ENCODE measurements around the gene OSBPL7. TPM values are rescaled to one million over a fixed set of nuclear protein-coding genes. Genes with fewer than 3 reads are reported as not detected.

OSBPL7 gene
- total and polyA plus RNA-seq, 2 donors (not counting 3 experiments of a cell fraction or from before 2014, with no cell fraction given) = 16.2 to 29.1 TPM

GRCh38 chr17:47840001-47840741 lies 18.6 kb upstream of the OSBPL7 start:
- no peak overlapping the region for H3K27ac ChIP-seq (ENCODE audit: insufficient read depth, low read depth, low read length)
- CTCF ChIA-PET = interaction anchor here (0.6 to 5.3 kb wide), 10 partner anchors 9 to 178 kb away, joined by 4 to 162 read pairs (median 10); partner anchors contain the start of genes LRRC46, MRPL10, SP2 and SP6

More at GRCh38 chr17:47840001-47840741, 18.6 kb upstream of the OSBPL7 start:
- POLR2A ChIA-PET = interaction anchor here (0.6 to 1.0 kb wide), 2 partner anchors 9 to 56 kb away, joined by 3 to 5 read pairs; partner anchors contain the start of genes LRRC46, MRPL10 and SP2
- Histone ChIP-seq H3K9ac (replicated peaks; ENCODE audit: extremely low read depth, insufficient read depth, low read length) (no peak overlapping the region), H3K4me1 (ENCODE audit: control insufficient read depth, extremely low read depth, insufficient read depth, low read length) (peaks cover 8% of the 10 kb centered on the region), H3K36me3 (ENCODE audit: control insufficient read depth in 2 of 2, extremely low read depth in 1 of 2, insufficient read depth in 2 of 2, low read length in 2 of 2) (peaks cover 0 to 4% of the 10 kb centered on the region in 2 experiments), H3K79me2 (ENCODE audit: control insufficient read depth, insufficient read depth, low read length) (no peaks in the 10 kb centered on the region), H3K4me2 (ENCODE audit: insufficient read depth, low read length) (peak overlapping the region; percentile 45), H3K9me1 (replicated peaks; ENCODE audit: control insufficient read depth, extremely low read depth, insufficient read depth, low read length) (no peaks in the 10 kb centered on the region), H2AFZ (ENCODE audit: low read depth, low read length) (peak overlapping the region; percentile 95), H4K20me1 (replicated peaks; ENCODE audit: control insufficient read depth, extremely low read depth, insufficient read depth, low read length) (no peaks in the 10 kb centered on the region), H3K27me3 (ENCODE audit: control insufficient read depth in 2 of 2, insufficient read depth in 2 of 2, low read length in 2 of 2) (no peaks in the 10 kb centered on the region), H3K9me3 (replicated peaks; ENCODE audit: control insufficient read depth, insufficient read depth, low read length) (no peaks in the 10 kb centered on the region), H3K4me3 (replicated peaks in 1 of 3; ENCODE audit: insufficient read depth in 1 of 3, low read depth in 1 of 3, low read length in 3 of 3) (peak overlapping the region in 2 of 3 experiments; percentile 65 to 86)
- FAIRE-seq = no peak
- TF ChIP-seq FOS (IDR thresholded peaks at IDR 0.05; ENCODE audit: borderline replicate concordance, insufficient read depth, low read length) = no peak
- no peak for TF ChIP-seq GATA2 (IDR thresholded peaks at IDR 0.05; ENCODE audit: insufficient read depth, insufficient read length, low read depth, low read length)
- no peak for TF ChIP-seq MAX (IDR thresholded peaks at IDR 0.05; ENCODE audit: insufficient read depth, insufficient read length)
- TF ChIP-seq POLR2AphosphoS5 (IDR thresholded peaks at IDR 0.05; ENCODE audit: insufficient read depth, low read depth, low read length) = no peak
- TF ChIP-seq CTCF (IDR thresholded peaks at IDR 0.05; ENCODE audit: extremely low read depth in 1 of 2, insufficient read depth in 1 of 2, low read depth in 1 of 2, low read length in 2 of 2) = no peak
- intact Hi-C loops (cut with micrococcal nuclease) (loop anchor here (2.0 to 5.0 kb wide), 2 partner anchors 101 to 172 kb away; partner anchors contain the start of gene PNPO), dilution Hi-C loops (cut with MboI; ENCODE audit: extremely low pct_ligation_motif_present, low sequenced_read_pairs) (no loop called here)
- DNase-seq (ENCODE audit: low read depth, low spot score) = no peak
- no TSS peak for BruUV-seq (replicated peaks)
